HUES48 (cell line): ENCODE data around the gene OSBPL2.
A peak's percentile ranks its signal among the peaks of the same experiment; 100 is the strongest.

Source experiments
- H3K27ac ChIP-seq: one replicate; pipeline ENCODE4 v1.7.0; 2013; ENCODE audit warnings: low read depth, low read length, inconsistent platforms
- H3K27me3 ChIP-seq: 2 replicates; pipeline ENCODE4 v1.6.1; 2013; ENCODE audit warnings: mild to moderate bottlenecking, low read length; ENCODE audit not compliant: control insufficient read depth, insufficient read depth
- H3K36me3 ChIP-seq: 2 replicates; pipeline ENCODE4 v1.6.1; 2013; ENCODE audit warnings: low read length; ENCODE audit not compliant: control insufficient read depth, insufficient read depth
- H3K4me1 ChIP-seq: 2 replicates; pipeline ENCODE4 v1.6.1; 2013; ENCODE audit warnings: mild to moderate bottlenecking, low read length; ENCODE audit not compliant: control insufficient read depth, insufficient read depth
- H3K4me3 ChIP-seq: 2 replicates; pipeline ENCODE4 v1.5.1; 2013; ENCODE audit warnings: mild to moderate bottlenecking, low read depth, low read length
- H3K9ac ChIP-seq: 2 replicates; pipeline ENCODE4 v1.6.1; 2013; ENCODE audit warnings: mild to moderate bottlenecking, low read depth, low read length, moderate library complexity
- H3K9me3 ChIP-seq: 2 replicates; pipeline ENCODE4 v1.6.1; 2013; ENCODE audit warnings: low read length; ENCODE audit not compliant: control insufficient read depth, insufficient read depth

The OSBPL2 gene

DNA sequence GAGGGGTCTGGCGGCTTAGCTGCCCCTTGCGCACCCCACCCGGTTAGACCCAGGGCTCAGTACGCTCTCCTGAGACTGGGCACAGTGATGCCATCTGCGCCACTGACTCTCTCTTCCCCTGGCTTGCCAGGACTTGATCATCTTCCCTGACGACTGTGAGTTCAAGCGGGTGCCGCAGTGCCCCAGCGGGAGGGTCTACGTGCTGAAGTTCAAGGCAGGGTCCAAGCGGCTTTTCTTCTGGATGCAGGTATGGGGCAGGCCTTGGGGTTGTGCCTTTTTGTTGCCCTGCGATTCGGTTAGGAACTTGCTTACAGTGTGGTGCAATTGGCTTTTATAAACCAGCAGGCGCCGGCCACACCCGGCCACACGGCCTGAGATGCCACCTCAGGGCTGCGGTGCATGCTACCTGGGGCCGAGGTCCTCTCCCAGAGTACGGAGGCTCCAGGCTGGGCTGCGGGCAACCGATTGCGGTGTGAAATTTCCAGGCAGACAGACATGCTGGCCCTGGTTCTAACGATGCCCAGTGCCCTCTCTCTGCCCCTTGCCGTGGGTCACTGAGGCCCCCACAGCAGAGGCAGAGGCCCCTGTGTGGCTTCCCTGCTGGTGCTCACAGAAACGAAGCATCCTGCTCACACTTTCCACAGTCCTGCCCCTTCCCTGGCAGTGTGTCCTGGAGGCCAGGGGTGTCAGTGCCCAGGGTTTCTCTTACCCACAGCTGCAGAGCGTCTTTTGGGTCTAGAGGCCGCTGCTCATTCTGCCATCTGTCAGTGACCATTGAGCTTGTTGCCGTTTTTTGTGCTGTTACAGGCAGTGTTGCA is 66.2 kb downstream of the OSBPL2 start:
- Histone ChIP-seq H3K9ac (0 out of 2 replicates have a peak overlapping the region, but pooled peaks have one; percentile 3), H3K36me3 (peaks cover 55% of the 10 kb centered on the region), H3K9me3 (no peaks in the 10 kb centered on the region), H3K27ac (no peak overlapping the region), H3K4me1 (peaks cover 6% of the 10 kb centered on the region; the same call in 1 of the 2 replicates), H3K27me3 (no peaks in the 10 kb centered on the region), H3K4me3 (peak overlapping the region; percentile 89)

- Histone ChIP-seq H3K9ac (no peak overlapping the region), H3K4me3 (no peak overlapping the region; the same call in 1 of the 2 replicates), H3K27me3 (no peaks in the 10 kb centered on the region), H3K9me3 (no peaks in the 10 kb centered on the region), H3K27ac (peak overlapping the region; percentile 12), H3K4me1 (peaks cover 6% of the 10 kb centered on the region; the same call in 1 of the 2 replicates), H3K36me3 (peaks cover 61% of the 10 kb centered on the region)
Measured at GRCh38 chr20:62305149-62305764, 66.9 kb downstream of the OSBPL2 start.

- Histone ChIP-seq H3K9me3 (no peaks in the 10 kb centered on the region), H3K27ac (peak overlapping the region; percentile 12), H3K36me3 (peaks cover 67% of the 10 kb centered on the region), H3K9ac (no peak overlapping the region), H3K4me3 (no peak overlapping the region), H3K27me3 (no peaks in the 10 kb centered on the region), H3K4me1 (peaks cover 6% of the 10 kb centered on the region; the same call in 1 of the 2 replicates)
Measured at GRCh38 chr20:62305765-62306413, 67.6 kb downstream of the OSBPL2 start.

- Histone ChIP-seq H3K4me1 (peaks cover 6% of the 10 kb centered on the region; the same call in 1 of the 2 replicates), H3K27me3 (no peaks in the 10 kb centered on the region), H3K27ac (no peak overlapping the region), H3K4me3 (no peak overlapping the region), H3K9me3 (no peaks in the 10 kb centered on the region), H3K9ac (no peak overlapping the region), H3K36me3 (peaks cover 74% of the 10 kb centered on the region)
Measured at GRCh38 chr20:62306414-62307187, 68.3 kb downstream of the OSBPL2 start.

DNA sequence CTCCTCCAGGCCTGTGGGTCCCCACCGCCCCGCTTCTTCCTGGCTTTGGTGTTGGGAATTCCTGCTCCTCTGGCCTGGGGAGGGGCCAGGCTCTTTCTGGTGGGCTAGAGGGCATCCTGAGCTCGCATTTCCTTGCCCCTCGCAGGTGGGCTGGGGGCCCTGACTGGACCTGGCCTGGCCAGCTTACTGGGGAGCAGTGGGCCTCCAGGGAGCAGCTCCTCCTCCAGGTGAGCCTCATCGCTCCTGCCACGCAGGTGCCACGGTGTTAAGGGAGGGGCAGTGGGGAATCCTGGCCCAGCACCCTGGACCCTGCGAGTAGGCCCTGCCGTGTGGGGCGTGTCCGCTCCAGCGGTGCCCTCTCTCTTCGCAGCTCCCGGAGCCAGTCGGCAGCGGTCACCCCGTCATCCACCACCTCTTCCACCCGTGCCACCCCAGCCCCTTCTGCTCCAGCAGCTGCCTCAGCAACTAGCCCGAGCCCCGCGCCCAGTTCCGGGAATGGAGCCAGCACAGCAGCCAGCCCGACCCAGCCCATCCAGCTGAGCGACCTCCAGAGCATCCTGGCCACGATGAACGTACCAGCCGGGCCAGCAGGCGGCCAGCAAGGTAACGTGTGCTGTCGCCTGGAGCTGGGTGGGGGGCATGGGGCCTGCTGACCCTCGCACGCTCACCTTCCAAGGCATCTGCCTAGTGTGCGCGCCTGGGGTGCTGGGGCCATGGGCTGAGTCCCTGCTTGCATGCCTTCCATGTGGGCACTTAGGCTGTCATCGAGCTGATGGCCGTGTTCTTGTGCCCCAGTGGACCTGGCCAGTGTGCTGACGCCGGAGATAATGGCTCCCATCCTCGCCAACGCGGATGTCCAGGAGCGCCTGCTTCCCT is 69.1 kb downstream of the OSBPL2 start:
- Histone ChIP-seq H3K36me3 (peaks cover 82% of the 10 kb centered on the region), H3K4me1 (peaks cover 6% of the 10 kb centered on the region; the same call in 1 of the 2 replicates), H3K9me3 (no peaks in the 10 kb centered on the region), H3K9ac (no peak overlapping the region), H3K4me3 (no peak overlapping the region), H3K27me3 (no peaks in the 10 kb centered on the region), H3K27ac (no peak overlapping the region)

DNA sequence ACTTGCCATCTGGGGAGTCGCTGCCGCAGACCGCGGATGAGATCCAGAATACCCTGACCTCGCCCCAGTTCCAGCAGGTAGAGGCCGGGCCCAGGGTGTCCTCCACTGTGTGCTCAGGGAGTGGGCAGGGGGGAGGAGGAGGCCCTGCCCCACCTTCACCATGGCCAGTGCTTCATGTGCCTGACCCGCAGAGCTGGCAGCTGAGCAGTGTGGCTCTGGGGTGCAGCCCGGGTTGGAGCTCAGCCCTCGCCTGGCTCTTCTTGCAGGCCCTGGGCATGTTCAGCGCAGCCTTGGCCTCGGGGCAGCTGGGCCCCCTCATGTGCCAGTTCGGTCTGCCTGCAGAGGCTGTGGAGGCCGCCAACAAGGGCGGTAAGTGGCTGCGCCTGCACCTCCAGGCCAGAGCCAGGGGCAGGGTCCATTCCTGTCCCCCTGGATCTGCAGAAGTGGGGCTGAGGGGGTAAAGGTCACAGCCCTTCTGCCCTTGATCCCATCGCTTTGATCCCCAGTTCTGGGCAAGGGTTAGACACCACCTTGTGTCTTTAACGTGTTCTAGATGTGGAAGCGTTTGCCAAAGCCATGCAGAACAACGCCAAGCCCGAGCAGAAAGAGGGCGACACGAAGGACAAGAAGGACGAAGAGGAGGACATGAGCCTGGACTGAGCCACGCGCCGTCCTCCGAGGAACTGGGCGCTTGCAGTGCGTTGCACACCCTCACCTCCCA is 69.9 kb downstream of the OSBPL2 start:
- Histone ChIP-seq H3K9ac (no peak overlapping the region), H3K9me3 (no peaks in the 10 kb centered on the region), H3K36me3 (peaks cover 90% of the 10 kb centered on the region), H3K4me1 (peaks cover 6% of the 10 kb centered on the region; the same call in 1 of the 2 replicates), H3K27ac (no peak overlapping the region), H3K27me3 (no peaks in the 10 kb centered on the region), H3K4me3 (no peak overlapping the region)

- peaks cover 2% of the 10 kb centered on the region; the same call in 1 of the 2 replicates for H3K4me1 ChIP-seq
- H3K9me3 ChIP-seq = no peaks in the 10 kb centered on the region
- H3K4me3 ChIP-seq = no peak overlapping the region
- H3K9ac ChIP-seq = no peak overlapping the region
- no peaks in the 10 kb centered on the region for H3K27me3 ChIP-seq
- H3K27ac ChIP-seq = no peak overlapping the region
- peaks cover 94% of the 10 kb centered on the region for H3K36me3 ChIP-seq
Measured at GRCh38 chr20:62309198-62309944, 71.0 kb downstream of the OSBPL2 start.

GRCh38 chr20:62309947-62310756 is 71.8 kb downstream of the OSBPL2 start:
- H3K4me3 ChIP-seq = no peak overlapping the region
- H3K9ac ChIP-seq = no peak overlapping the region
- no peaks in the 10 kb centered on the region for H3K9me3 ChIP-seq
- no peaks in the 10 kb centered on the region for H3K27me3 ChIP-seq
- no peaks in the 10 kb centered on the region for H3K4me1 ChIP-seq
- no peak overlapping the region for H3K27ac ChIP-seq
- H3K36me3 ChIP-seq = peaks cover 94% of the 10 kb centered on the region

DNA sequence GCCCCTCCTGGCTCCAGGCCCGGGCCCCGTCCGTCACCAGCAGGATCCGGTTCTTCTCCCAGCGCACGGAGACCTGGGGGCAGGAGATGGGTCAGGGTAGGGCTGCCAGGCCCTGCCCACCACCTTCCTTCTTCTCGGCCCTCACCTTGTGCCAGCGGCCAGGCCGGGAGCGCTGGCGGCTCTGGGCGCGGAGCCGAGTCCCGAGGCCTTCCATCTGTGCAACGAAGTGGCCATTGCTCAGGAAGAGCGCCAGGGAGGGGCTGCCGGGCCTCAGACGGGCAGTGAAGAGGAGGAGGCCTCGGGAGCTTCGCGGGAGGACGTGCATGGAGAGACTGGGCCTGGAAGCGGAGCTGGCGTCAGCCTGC is 72.4 kb downstream of the OSBPL2 start:
- Histone ChIP-seq H3K9me3 (no peaks in the 10 kb centered on the region), H3K9ac (no peak overlapping the region), H3K27ac (no peak overlapping the region), H3K4me1 (no peaks in the 10 kb centered on the region), H3K27me3 (no peaks in the 10 kb centered on the region), H3K36me3 (peaks cover 94% of the 10 kb centered on the region), H3K4me3 (no peak overlapping the region)
